BE2C (cell line): ENCODE data around the gene RAB28.
A peak's percentile ranks its signal among the peaks of the same experiment; 100 is the strongest.

Source experiments
- DNase-seq: peaks from one replicate; pipeline ENCODE4 v3.0.0-alpha.2; 2020
- H3K27me3 ChIP-seq: fragments of 250-450 bp; sonication (Bioruptor Pico); 2 replicates; pipeline ENCODE4 v1.5.1; 2020; ENCODE audit warnings: mild to moderate bottlenecking
- H3K36me3 ChIP-seq: fragments of 250-450 bp; sonication (Bioruptor Pico); 2 replicates; pipeline ENCODE4 v1.5.1; 2020; ENCODE audit warnings: mild to moderate bottlenecking
- H3K4me1 ChIP-seq: fragments of 250-450 bp; sonication (Bioruptor Pico); 2 replicates; pipeline ENCODE4 v1.5.1; 2020
- H3K4me3 ChIP-seq: 2 replicates; pipeline ENCODE4 v1.5.1; 2011; ENCODE audit warnings: low read depth, low read length
- H3K9me3 ChIP-seq: fragments of 250-450 bp; sonication (Bioruptor Pico); 2 replicates; pipeline ENCODE4 v1.5.1; 2020
- CTCF ChIP-seq: IDR thresholded peaks from 2 replicates; pipeline ENCODE4 v1.5.1; 2012; ENCODE audit warnings: mild to moderate bottlenecking, low read depth, low read length

RAB28 gene

GRCh38 chr4:13436962-13437361, 47.2 kb downstream of the RAB28 start:
- H3K36me3 ChIP-seq: no peaks in the 10 kb centered on the region
- H3K4me3 ChIP-seq: no peak overlapping the region
- H3K4me1 ChIP-seq: no peaks in the 10 kb centered on the region
- no peaks in the 10 kb centered on the region for H3K27me3 ChIP-seq
- TF ChIP-seq CTCF: no peak
- H3K9me3 ChIP-seq: no peaks in the 10 kb centered on the region
- DNase-seq: no peak

GRCh38 chr4:13432453-13432852, 51.7 kb downstream of the RAB28 start:
- DNase-seq: no peak
- Histone ChIP-seq H3K9me3 (no peaks in the 10 kb centered on the region), H3K36me3 (no peaks in the 10 kb centered on the region), H3K4me3 (no peak overlapping the region), H3K4me1 (no peaks in the 10 kb centered on the region), H3K27me3 (no peaks in the 10 kb centered on the region)
- no peak for TF ChIP-seq CTCF

- peak; percentile 46 for TF ChIP-seq CTCF
- Histone ChIP-seq H3K9me3 (no peaks in the 10 kb centered on the region), H3K4me1 (no peaks in the 10 kb centered on the region), H3K36me3 (no peaks in the 10 kb centered on the region), H3K4me3 (no peak overlapping the region), H3K27me3 (no peaks in the 10 kb centered on the region)
- no peak for DNase-seq
These were observed 53.1 kb downstream of the RAB28 start for GRCh38 chr4:13430834-13431568.

GRCh38 chr4:13427599-13428325, 56.4 kb downstream of the RAB28 start:
- Histone ChIP-seq H3K9me3 (no peaks in the 10 kb centered on the region), H3K27me3 (no peaks in the 10 kb centered on the region), H3K36me3 (no peaks in the 10 kb centered on the region), H3K4me1 (no peaks in the 10 kb centered on the region), H3K4me3 (no peak overlapping the region)
- no peak for TF ChIP-seq CTCF
- DNase-seq: no peak

GRCh38 chr4:13415068-13415785, 68.9 kb downstream of the RAB28 start:
- Histone ChIP-seq H3K9me3 (no peaks in the 10 kb centered on the region), H3K4me1 (peaks cover 5% of the 10 kb centered on the region), H3K27me3 (no peaks in the 10 kb centered on the region), H3K36me3 (no peaks in the 10 kb centered on the region), H3K4me3 (no peak overlapping the region)
- no peak for TF ChIP-seq CTCF
- DNase-seq: no peak
